GM12875 (cell line): ENCODE measurements around the gene FGD4.
A peak's percentile ranks its signal among the peaks of the same experiment; 100 is the strongest.

Source experiments
- H3K4me3 ChIP-seq: one replicate; pipeline ENCODE4 v1.5.1; 2011; ENCODE audit warnings: low read depth, low read length, control low read depth
- TF ChIP-seq, protein P1 (sequence below): IDR thresholded peaks from 2 replicates; pipeline ENCODE4 v1.5.1; 2011; ENCODE audit warnings: low read depth, mild to moderate bottlenecking, control low read depth, inconsistent platforms, low read length, moderate library complexity, borderline replicate concordance; ENCODE audit not compliant: insufficient read depth

The FGD4 gene

GRCh38 chr12:32399370-32400113 is at the start of gene FGD4:
Gene FGD4, plus strand, starts transcription at chr12:32399558.
- H3K4me3 ChIP-seq = peak within 1 kb of the TSS; percentile 64
- TF ChIP-seq, protein P1, sequence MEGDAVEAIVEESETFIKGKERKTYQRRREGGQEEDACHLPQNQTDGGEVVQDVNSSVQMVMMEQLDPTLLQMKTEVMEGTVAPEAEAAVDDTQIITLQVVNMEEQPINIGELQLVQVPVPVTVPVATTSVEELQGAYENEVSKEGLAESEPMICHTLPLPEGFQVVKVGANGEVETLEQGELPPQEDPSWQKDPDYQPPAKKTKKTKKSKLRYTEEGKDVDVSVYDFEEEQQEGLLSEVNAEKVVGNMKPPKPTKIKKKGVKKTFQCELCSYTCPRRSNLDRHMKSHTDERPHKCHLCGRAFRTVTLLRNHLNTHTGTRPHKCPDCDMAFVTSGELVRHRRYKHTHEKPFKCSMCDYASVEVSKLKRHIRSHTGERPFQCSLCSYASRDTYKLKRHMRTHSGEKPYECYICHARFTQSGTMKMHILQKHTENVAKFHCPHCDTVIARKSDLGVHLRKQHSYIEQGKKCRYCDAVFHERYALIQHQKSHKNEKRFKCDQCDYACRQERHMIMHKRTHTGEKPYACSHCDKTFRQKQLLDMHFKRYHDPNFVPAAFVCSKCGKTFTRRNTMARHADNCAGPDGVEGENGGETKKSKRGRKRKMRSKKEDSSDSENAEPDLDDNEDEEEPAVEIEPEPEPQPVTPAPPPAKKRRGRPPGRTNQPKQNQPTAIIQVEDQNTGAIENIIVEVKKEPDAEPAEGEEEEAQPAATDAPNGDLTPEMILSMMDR = peak; percentile 41

DNA sequence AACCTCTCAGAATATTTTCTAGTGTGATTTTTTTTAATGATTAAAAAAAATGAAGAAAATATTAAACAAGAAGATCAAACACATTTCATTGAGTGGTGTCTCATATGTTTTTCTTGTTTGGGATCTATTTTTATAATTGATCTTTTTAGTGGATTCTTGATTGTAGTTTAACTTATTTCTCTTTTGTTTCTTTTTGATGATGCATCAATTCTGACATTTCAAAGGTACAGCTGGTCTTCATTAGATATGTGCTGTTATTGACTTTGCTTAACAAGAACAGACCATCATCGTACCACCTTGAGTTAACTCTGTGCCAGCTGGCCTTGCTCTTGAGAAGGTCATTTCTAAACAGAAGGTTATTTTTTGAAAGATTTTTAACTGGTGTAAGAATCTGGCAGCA is 45.8 kb upstream of the FGD4 start:
- TF ChIP-seq, protein P1 = no peak
- no peak overlapping the region for H3K4me3 ChIP-seq

- no peak overlapping the region for H3K4me3 ChIP-seq
Observed at GRCh38 chr12:32357601-32358249, 41.6 kb upstream of the FGD4 start.

DNA sequence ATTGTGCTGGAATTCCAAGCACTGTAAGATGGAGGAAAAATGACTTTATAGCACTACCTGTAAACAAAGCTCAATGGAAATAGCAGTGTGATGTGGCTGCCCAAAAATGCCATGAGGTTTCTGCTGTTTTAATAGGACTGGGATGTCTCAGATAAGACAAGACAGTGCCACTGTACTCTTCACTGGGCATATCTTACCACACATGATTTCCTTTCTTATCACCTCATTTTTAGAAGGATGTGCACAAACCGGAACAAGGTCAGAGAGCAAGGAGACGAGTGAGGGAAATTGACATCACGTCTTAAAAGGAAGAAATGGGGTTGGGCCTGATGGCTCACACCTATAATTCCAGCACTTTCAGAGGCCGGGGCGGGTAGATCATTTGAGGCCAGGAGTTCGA is 38.4 kb upstream of the FGD4 start:
- TF ChIP-seq, protein P1 = no peak
- no peak overlapping the region for H3K4me3 ChIP-seq

More at GRCh38 chr12:32357601-32358249, 41.6 kb upstream of the FGD4 start:
- TF ChIP-seq, protein P1 = no peak

DNA sequence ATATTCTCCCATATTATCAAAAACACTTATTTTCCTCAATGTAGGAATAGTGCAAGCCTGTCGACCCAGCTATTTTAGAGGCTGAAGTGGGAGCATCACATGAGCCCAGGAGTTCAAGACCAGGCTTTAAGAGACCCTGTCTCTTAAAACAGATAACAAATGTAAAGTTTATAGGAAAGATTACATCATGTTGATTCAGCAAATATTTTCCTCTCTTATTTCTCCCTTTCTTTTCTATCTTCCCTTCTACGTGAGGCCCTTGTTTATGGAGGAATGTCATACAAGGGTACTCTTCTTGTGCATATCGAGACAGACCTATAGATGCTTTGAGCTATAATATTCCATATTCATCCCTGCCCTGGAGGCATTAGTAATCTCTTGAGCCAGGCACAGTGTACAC is 36.5 kb upstream of the FGD4 start:
- TF ChIP-seq, protein P1 = no peak
- no peak overlapping the region for H3K4me3 ChIP-seq

DNA sequence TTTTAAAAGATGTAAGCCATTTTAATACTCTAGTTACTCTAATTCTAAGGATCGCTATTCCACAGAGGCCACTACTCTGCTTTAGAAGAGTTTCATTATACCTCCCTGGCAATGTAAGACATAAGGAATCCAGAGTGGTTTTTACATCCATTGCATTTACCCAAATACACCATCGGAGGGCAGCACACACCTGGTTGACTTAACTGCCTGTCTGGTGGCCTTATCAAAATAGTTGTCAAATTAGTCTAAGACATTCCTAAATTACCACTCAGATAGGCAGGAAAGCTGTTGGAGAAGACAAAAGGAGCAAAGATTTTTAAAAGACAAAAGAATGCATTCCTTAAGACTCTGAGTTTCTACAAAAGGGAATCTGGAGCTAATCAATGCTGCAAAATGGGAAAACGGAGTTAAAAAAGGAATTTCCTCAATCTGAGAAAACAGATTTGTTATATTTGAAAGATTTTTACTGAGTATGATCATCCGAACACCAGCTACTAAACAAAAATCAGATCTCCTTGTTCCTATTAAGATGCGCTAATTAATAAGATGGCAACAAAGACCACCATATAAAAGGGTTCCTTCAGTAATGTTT is 33.8 kb upstream of the FGD4 start:
- TF ChIP-seq, protein P1 = peak; percentile 60
- H3K4me3 ChIP-seq = no peak overlapping the region
